ENCODE results near the gene MAP4K4.

MAP4K4 gene

DNA sequence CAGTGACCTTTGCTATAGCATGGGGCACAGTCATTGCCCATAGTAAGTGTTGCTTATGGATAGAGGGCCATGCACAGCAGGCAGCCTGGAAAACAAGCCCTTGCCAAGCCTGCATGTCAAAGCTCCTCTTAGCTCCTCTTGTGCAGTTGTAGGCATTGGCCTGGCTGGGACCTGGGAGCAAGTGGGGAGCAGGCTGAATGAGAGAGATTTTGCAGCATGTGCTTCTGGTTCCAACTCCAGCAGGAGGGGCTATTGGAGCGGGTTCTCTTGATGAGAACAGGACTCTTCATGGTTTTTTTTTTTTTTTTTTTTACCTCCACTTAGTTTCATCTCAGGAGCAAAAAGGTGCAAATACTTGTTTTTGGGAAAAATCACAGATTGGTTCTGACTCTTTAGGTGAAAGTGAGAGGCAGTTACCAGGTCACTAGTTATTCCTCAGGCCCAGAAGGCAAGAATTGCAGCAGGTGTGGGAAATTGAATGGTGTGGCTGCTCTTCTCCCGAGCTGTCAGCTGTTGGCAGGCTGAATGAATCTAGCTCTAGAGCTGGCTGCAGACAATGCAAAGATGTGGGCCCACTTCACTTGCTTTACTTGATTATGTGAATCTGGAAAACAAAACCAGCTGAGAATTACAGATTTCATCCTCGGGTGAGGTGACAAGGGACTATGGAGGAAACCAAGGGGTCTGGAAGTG, 95.9 kb downstream of the MAP4K4 start:
- TF ChIP-seq, protein P1, sequence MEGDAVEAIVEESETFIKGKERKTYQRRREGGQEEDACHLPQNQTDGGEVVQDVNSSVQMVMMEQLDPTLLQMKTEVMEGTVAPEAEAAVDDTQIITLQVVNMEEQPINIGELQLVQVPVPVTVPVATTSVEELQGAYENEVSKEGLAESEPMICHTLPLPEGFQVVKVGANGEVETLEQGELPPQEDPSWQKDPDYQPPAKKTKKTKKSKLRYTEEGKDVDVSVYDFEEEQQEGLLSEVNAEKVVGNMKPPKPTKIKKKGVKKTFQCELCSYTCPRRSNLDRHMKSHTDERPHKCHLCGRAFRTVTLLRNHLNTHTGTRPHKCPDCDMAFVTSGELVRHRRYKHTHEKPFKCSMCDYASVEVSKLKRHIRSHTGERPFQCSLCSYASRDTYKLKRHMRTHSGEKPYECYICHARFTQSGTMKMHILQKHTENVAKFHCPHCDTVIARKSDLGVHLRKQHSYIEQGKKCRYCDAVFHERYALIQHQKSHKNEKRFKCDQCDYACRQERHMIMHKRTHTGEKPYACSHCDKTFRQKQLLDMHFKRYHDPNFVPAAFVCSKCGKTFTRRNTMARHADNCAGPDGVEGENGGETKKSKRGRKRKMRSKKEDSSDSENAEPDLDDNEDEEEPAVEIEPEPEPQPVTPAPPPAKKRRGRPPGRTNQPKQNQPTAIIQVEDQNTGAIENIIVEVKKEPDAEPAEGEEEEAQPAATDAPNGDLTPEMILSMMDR (conservative IDR thresholded peaks at IDR 0.05; ENCODE audit: control insufficient read depth, insufficient read depth, low read depth, low read length), result peak; percentile 26
- H3K4me3 ChIP-seq (ENCODE audit: control insufficient read depth, low read depth, low read length), result no peak overlapping the region
- peak; percentile 53 for DNase-seq (ENCODE audit: low read depth)

DNA sequence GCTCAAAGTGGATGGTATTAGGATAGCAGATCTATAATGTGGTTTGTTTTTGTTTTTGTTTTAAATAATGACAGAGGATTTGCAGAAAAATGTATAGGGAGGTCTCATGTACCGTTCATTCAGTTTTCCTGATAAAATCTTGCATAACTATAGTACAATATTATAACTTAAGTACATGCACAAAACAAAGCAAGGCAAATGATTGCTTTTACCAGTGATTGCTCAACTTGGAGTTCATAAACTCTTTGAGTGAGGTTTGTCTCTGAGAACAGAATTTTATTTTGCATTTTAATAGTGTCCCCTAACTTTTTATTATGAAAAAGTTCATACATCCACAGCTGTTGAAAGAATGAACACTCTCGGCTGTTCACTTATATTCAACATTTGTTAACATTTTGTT, 96.6 kb downstream of the MAP4K4 start:
- no peak for DNase-seq (ENCODE audit: low read depth)
- TF ChIP-seq, protein P1 (conservative IDR thresholded peaks at IDR 0.05; ENCODE audit: control insufficient read depth, insufficient read depth, low read depth, low read length), result no peak
- no peak overlapping the region for H3K4me3 ChIP-seq (ENCODE audit: control insufficient read depth, low read depth, low read length)

DNA sequence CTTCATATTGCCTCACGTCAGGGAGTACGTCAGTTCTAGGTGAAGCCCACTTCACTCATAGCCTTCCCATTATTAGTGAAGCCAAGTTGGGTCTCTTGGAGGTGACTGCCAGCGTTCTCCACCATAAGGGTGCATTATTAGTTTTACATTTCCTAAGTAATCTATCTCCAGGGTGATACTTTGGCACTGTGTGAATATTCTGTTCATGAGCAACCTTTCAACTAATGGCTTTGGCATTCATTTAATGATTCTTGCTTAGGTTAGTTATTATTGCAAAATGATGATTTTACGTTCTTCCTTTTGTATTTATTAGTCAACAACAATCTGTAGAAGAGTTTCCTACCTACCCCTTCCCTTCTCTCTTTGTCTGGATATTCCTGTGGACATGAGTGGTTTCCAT, 97.5 kb downstream of the MAP4K4 start:
- H3K4me3 ChIP-seq (ENCODE audit: control insufficient read depth, low read depth, low read length), result no peak overlapping the region
- peak; percentile 50 for DNase-seq (ENCODE audit: low read depth)
- TF ChIP-seq, protein P1 (conservative IDR thresholded peaks at IDR 0.05; ENCODE audit: control insufficient read depth, insufficient read depth, low read depth, low read length), result no peak

- TF ChIP-seq, protein P1 (conservative IDR thresholded peaks at IDR 0.05; ENCODE audit: control insufficient read depth, insufficient read depth, low read depth, low read length), result no peak
- no peak overlapping the region for H3K4me3 ChIP-seq (ENCODE audit: control insufficient read depth, low read depth, low read length)
- no peak for DNase-seq (ENCODE audit: low read depth)
Measured at GRCh38 chr2:101796825-101797600, 99.5 kb downstream of the MAP4K4 start.

DNA sequence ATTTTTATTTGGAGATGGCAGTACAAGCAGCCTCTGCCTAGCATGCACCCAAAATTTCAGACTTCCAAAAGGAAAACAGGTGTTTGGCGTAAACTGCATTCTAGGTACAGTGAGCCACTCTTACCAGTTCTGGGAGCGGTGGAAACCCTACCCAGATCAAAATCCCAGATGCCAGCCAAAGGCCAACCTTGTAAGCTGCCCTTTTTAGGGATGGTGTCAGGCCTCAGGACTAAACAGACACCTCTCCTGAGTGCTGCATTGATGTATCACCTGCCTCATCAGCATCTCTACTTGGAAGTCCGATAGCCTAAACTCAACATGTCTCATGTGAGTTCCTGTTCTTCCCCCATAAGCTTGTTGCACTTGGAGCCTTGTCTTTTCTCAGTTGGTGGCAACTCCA, 104.0 kb downstream of the MAP4K4 start:
- H3K4me3 ChIP-seq (ENCODE audit: control insufficient read depth, low read depth, low read length), result no peak overlapping the region
- TF ChIP-seq, protein P1 (conservative IDR thresholded peaks at IDR 0.05; ENCODE audit: control insufficient read depth, insufficient read depth, low read depth, low read length), result no peak
- DNase-seq (ENCODE audit: low read depth), result no peak

DNA sequence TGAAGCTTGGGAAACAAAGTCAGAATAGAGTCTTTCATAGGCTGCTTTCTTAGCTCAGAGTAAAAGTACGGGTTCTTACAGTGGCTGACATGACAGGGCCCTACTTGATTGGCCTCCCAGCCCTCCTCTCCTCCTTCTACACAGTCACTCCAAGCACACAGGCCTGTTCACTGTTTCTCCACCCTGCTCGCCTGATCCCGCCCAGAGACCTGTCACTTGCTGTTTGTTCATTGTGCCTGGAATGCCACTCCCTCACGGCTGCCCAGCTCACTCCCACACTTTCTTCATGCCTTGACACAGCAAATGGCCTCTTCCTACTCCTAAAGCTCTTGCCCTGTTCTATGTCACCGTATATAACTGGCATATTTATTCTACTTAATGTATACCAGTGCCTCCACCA, 104.8 kb downstream of the MAP4K4 start:
- DNase-seq (ENCODE audit: low read depth), result peak; percentile 28
- no peak overlapping the region for H3K4me3 ChIP-seq (ENCODE audit: control insufficient read depth, low read depth, low read length)
- TF ChIP-seq, protein P1 (conservative IDR thresholded peaks at IDR 0.05; ENCODE audit: control insufficient read depth, insufficient read depth, low read depth, low read length), result no peak

Data from fibroblast of mammary gland (primary cell).